Transverse colon (tissue), 4 donors: ENCODE data around the gene DLGAP1. TPM values are rescaled to one million over a fixed set of nuclear protein-coding genes. Genes with fewer than 3 reads are reported as not detected.

Source experiments
- DNase-seq: peaks from one replicate; pipeline ENCODE4 v3.0.0-alpha.2; 2019
- H3K27ac ChIP-seq, 4 donors: fragments of 200-600 bp; sonication (generic); 2 replicates each; pipeline ENCODE4 v1.5.1; 2016 to 2018; ENCODE audit warnings: inconsistent platforms in 4 of 4
- H3K27me3 ChIP-seq: fragments of 200-600 bp; sonication (generic); 2 replicates; pipeline ENCODE4 v1.5.1; 2017; ENCODE audit warnings: inconsistent platforms
- H3K36me3 ChIP-seq, 4 donors: fragments of 200-600 bp; sonication (generic); 2 replicates each; pipeline ENCODE4 v1.5.1; 2017 to 2019; ENCODE audit warnings: inconsistent platforms in 4 of 4
- H3K4me1 ChIP-seq, 4 donors: fragments of 200-600 bp; sonication (generic); 2 replicates each; pipeline ENCODE4 v1.5.1; 2017 to 2020; ENCODE audit warnings: inconsistent platforms in 4 of 4
- H3K4me3 ChIP-seq, 4 donors: fragments of 200-600 bp; sonication (generic); 1 replicate in 1 of 4; 2 replicates in 3 of 4; pipeline versions ENCODE4 v1.5.1 to v1.6.1; 2017 to 2019; ENCODE audit warnings: inconsistent platforms in 4 of 4
- H3K9me3 ChIP-seq, 2 donors: fragments of 200-600 bp; sonication (generic); 2 replicates each; pipeline ENCODE4 v1.5.1; 2017 to 2019; ENCODE audit warnings: inconsistent platforms in 2 of 2
- CTCF ChIP-seq, 5 experiments: fragments of 200-600 bp in 3 of 5; fragments of 450-650 bp in 2 of 5; sonication (generic) in 3 of 5; IDR thresholded peaks; 1 replicate in 2 of 5; 2 replicates in 3 of 5; pipeline ENCODE4 v1.5.1; 2016 to 2017; ENCODE audit warnings: antibody characterized with exemption in 5 of 5, inconsistent platforms in 3 of 5, mild to moderate bottlenecking in 2 of 5, moderate library complexity in 1 of 5
- EP300 ChIP-seq: sonication (generic); formaldehyde crosslinking; IDR thresholded peaks from one replicate; pipeline ENCODE4 v1.6.1; 2017; ENCODE audit warnings: antibody characterized with exemption, low read depth
- POLR2A ChIP-seq: fragments of 450-650 bp; IDR thresholded peaks from one replicate; pipeline ENCODE4 v1.6.1; 2016; ENCODE audit warnings: antibody characterized with exemption, mild to moderate bottlenecking, moderate library complexity
- POLR2AphosphoS5 ChIP-seq, 3 donors: sonication (generic); formaldehyde crosslinking; IDR thresholded peaks; one replicate each; pipeline ENCODE4 v1.6.1; 2016; ENCODE audit warnings: antibody characterized with exemption in 3 of 3
- WGBS, 2 donors: methylation state at CpG; one replicate each; pipeline ENCODE4 v1.1.5; 2018; ENCODE audit warnings: low coverage in 1 of 2; 5-methylcytosine and 5-hydroxymethylcytosine counted together
- in situ Hi-C, 4 donors: fragments of 200-750 bp; cut with MboI; loops; one replicate each; pipeline versions ENCODE4 v1.15.0 to v1.15.1; 2017; ENCODE audit warnings: low sequenced_read_pairs in 3 of 4, low pct_ligation_motif_present in 1 of 4, low pct_unique_long_range_greater_than_20kb in 1 of 4
- intact Hi-C: fragments of 100-400 bp; cut with DNase I; formaldehyde crosslinking; loops from one replicate; pipeline ENCODE4 v1.15.1; 2023; ENCODE audit warnings: low total_unique reads
- total RNA-seq, 4 donors: library from RNA; depleted of rRNA; stranded (reverse); fragments of >200 nt; gene quantifications; one replicate each; pipeline ENCODE4 v1.1.0, GENCODE V29; 2016

The DLGAP1 gene
- total RNA-seq, 4 donors from 2014 or later = 2.7 to 7.2 (median 3.3) TPM

- Histone ChIP-seq H3K4me1 (no peaks in the 10 kb centered on the region), H3K27ac (no peak overlapping the region), H3K27me3 (no peaks in the 10 kb centered on the region), H3K9me3 (no peaks in the 10 kb centered on the region), H3K36me3 (no peaks in the 10 kb centered on the region), H3K4me3 (no peak overlapping the region)
- intact Hi-C loops (no loop called here), in situ Hi-C loops (no loop called here)
- TF ChIP-seq POLR2AphosphoS5 (IDR thresholded peaks at IDR 0.05) (no peak), POLR2A (no peak), CTCF (IDR thresholded peaks at IDR 0.05) (no peak), EP300 (no peak)
- DNase-seq = no peak
Observed at GRCh38 chr18:3824101-3824500, 631.0 kb downstream of the DLGAP1 start.

GRCh38 chr18:3823073-3823472 lies 632.0 kb downstream of the DLGAP1 start:
- Histone ChIP-seq H3K27ac (no peak overlapping the region), H3K9me3 (no peaks in the 10 kb centered on the region), H3K36me3 (no peaks in the 10 kb centered on the region), H3K4me3 (no peak overlapping the region), H3K4me1 (no peaks in the 10 kb centered on the region), H3K27me3 (no peaks in the 10 kb centered on the region)
- intact Hi-C loops = no loop called here
- TF ChIP-seq EP300 (no peak), CTCF (IDR thresholded peaks at IDR 0.05) (no peak), POLR2A (no peak), POLR2AphosphoS5 (IDR thresholded peaks at IDR 0.05) (no peak)
- DNase-seq = no peak
- 85 to 100% methylated on average over 2 to 3 of the region's 3 CpGs for WGBS, 2 donors
- in situ Hi-C loops = no loop called here

- intact Hi-C loops (no loop called here), in situ Hi-C loops (no loop called here)
- WGBS, 2 donors = 56 to 57% methylated on average over 3 to 4 of the region's 4 CpGs
- DNase-seq = no peak
- no peaks in the 10 kb centered on the region for H3K36me3 ChIP-seq
- no peak overlapping the region for H3K4me3 ChIP-seq
- TF ChIP-seq CTCF (IDR thresholded peaks at IDR 0.05) = no peak
- no peak for TF ChIP-seq POLR2AphosphoS5 (IDR thresholded peaks at IDR 0.05)
- no peak for TF ChIP-seq POLR2A
- no peak for TF ChIP-seq EP300
- H3K4me1 ChIP-seq = no peaks in the 10 kb centered on the region
- H3K9me3 ChIP-seq = no peaks in the 10 kb centered on the region
- no peak overlapping the region for H3K27ac ChIP-seq
- H3K27me3 ChIP-seq = no peaks in the 10 kb centered on the region
Observed at GRCh38 chr18:3821524-3821923, 633.6 kb downstream of the DLGAP1 start.

- H3K27ac ChIP-seq = no peak overlapping the region
- no peaks in the 10 kb centered on the region for H3K36me3 ChIP-seq
- no peak for DNase-seq
- no peak for TF ChIP-seq CTCF (IDR thresholded peaks at IDR 0.05)
- TF ChIP-seq POLR2AphosphoS5 (IDR thresholded peaks at IDR 0.05) = no peak
- TF ChIP-seq POLR2A = no peak
- TF ChIP-seq EP300 = no peak
- intact Hi-C loops = no loop called here
- in situ Hi-C loops = no loop called here
- WGBS, 2 donors = 83 to 84% methylated on average over 7 of the region's 7 CpGs
- H3K4me3 ChIP-seq = no peak overlapping the region
- H3K9me3 ChIP-seq = no peaks in the 10 kb centered on the region
- no peaks in the 10 kb centered on the region for H3K27me3 ChIP-seq
- no peaks in the 10 kb centered on the region for H3K4me1 ChIP-seq
Observed at GRCh38 chr18:3819961-3820360, 635.1 kb downstream of the DLGAP1 start.
